Renal cortical epithelial cell (primary cell): ENCODE data around the gene ITGA6. TPM values are rescaled to one million over a fixed set of nuclear protein-coding genes. Genes with fewer than 3 reads are reported as not detected.

Experiments used
- DNase-seq: peaks from one replicate; pipeline ENCODE4 v3.0.0-alpha.2; 2011; ENCODE audit warnings: low read depth
- total RNA-seq: library from RNA; depleted of rRNA; stranded (reverse); fragments of >200 nt; gene quantifications from 2 replicates; pipeline ENCODE4 v1.2.3, GENCODE V29; 2014

ITGA6 gene
- total RNA-seq, 1 donor from 2014 or later: 16.6 TPM

- DNase-seq: peak; percentile 91
These were observed 13.4 kb downstream of the ITGA6 start for GRCh38 chr2:172440795-172441194.

GRCh38 chr2:172442072-172442895, 14.9 kb downstream of the ITGA6 start:
- peak; percentile 97 for DNase-seq

DNA sequence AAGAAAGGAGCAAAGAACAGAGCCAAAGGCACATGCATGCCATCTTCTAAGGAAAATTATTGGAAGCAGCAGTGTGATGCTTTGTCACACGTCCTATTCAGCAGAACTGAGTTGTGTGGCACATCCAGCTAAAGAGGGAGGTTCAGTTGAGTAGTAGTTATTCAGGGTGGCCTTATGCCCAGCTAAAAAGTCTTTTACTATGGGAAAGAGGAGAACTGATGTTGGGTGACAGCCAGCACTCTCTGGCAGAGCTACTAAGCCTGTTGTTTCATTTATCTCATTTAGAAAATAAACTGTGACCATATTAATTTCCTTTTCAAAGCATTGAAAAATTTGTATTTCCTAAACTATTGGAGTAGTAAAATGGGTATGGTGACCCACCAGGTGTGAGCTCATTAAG, 18.5 kb downstream of the ITGA6 start:
- DNase-seq: no peak

DNA sequence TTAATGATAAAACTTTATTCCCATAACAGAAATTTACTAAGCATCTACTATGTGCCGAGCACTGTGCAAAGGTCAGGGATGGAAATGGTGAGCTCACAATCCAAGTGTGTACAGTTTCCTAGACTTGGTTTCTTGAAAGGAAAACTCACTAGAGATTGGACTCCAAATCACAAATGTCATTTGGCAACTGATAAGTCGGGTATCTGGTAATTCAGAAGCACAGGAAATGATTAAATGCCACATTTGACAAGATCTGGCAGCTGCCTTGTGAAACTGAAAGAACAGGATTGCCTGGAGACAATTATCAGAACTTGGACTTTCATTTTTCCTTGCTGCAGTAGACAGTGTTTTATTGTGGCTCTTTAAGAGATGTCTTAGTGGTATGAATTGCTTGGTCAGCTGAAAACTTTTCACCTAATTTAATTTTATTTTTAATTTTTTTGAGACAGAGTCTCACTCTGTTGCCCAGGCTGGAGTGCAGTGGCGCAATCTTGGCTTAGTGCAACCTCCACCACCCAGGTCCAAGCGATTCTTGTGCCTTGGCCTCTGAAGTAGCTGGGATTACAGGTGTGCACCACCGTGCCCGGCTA, 19.2 kb downstream of the ITGA6 start:
- no peak for DNase-seq

DNA sequence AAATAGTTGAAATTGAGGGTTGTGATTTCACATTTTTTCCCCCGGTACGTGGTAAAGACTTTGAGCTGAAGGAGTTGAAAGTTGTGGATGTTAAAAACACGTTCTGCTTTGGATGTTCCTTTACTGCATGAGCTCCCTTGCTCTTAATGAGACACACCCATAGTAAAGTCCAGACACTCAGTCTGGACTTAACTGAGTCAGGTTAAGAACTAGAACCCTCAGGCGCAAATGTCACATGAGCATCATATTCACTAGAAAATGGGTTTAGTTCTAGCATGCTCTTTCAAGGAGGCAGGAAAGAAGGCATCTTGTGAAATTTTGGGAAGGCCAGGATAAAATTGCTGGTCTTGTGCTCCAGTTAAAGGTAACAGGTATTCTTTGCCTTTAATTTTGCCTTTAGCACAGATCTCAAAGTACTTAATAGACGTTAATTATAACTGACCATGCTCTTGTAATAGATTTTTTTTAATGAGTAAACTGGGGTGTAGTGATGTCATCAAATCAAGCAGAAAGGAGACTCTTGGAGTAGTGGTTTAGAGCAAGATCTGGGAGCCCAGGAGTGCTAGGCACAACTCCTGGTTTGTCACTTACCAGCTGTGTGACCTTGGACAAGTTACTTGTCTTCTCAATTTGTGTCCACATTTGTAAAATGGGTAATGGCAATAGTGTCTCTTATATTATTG, 20.6 kb downstream of the ITGA6 start:
- no peak for DNase-seq

DNA sequence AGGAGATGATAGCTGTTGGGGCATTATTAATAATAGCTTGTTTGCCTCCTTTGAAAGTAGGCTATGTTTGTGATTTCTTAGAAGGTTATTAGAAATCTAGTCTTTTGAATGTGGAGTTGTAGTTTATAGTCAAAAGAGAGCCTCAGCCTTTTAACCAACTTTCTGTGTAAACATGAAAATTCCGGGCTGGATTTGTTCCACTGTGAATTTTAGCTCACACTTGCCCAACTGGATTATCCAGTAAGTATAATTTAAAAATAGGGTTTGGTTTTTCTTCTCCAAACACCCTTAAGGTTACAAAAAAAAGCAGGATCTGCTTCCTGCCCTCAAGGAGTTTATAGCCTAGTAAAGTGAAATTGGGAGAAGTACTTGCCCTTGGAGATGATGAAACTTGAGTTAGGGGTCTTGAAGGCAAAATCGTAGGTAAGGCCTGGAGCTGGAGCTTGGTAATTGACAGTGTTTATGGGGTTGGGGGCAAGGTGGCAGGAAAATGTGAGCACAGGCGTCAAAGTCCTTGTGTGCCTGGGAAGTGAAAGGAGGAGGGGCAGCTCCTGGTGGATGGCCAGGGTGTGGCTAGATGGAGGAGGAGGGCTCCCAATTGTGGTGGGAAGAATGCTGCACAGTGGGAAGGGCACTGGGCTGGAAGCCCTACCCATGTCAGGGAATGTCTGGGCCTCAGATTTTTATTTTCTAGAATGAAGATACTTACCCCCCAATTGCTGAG, 21.3 kb downstream of the ITGA6 start:
- no peak for DNase-seq

- DNase-seq: no peak
These were observed 22.6 kb downstream of the ITGA6 start for GRCh38 chr2:172449911-172450550.

GRCh38 chr2:172451923-172452322, 24.5 kb downstream of the ITGA6 start:
- DNase-seq: no peak

- DNase-seq: peak; percentile 58
These were observed 25.5 kb downstream of the ITGA6 start for GRCh38 chr2:172452845-172453244.

DNA sequence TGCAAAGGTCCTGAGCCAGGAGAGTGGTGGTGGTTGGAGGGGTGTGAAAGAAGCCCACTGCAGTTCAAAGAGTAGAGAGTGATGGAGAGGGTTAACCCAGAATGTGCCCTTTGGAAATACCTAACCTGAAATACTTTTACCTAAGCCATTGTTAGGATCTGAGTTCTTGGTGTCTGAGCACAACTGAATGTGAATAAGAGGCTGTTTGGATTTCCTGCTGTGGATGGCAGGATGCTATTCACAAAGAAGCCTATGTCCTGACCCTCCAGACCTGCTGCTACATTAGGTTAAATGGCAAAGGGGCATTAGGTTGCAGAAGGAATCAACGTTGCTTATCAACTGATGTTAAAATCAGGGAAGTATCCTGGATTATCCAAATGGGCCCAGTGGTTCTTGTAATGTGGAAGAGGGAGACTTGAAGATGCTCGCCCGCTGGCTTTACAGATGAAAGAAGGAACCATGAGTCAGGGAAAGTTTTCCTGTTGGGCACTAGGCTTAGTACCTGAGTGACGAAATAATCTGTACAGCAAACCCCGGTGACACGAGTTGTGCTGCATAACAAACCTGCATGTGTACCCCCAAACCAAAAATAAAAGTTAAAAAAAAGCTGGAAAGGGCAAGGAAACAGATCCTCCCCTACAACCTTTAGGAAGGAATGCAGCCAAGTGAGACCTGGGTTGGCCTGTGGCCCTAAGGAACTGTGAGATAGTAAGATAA, 27.2 kb downstream of the ITGA6 start:
- DNase-seq: no peak

GRCh38 chr2:172455121-172455515, 27.7 kb downstream of the ITGA6 start:
- peak; percentile 68 for DNase-seq

GRCh38 chr2:172456002-172456401, 28.6 kb downstream of the ITGA6 start:
- DNase-seq: no peak

DNA sequence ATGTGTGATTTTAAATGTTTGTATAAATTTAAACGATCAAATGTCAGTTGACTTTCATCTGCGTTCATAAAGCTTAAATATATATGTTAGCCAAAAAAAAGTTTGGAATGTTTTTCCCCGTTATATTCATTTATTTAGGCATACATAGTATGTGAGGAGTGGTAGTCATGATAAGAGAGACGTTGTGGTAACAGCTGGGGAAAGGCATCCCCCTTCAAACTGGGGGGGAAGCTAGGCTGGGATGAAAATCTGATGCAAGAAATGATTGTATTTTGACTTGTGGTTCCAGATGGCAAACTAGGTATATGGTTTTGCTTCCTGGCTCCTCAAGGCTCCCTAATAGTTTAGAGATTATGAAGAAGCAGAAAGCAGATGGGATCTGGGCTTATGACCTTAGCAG, 30.1 kb downstream of the ITGA6 start:
- no peak for DNase-seq

DNA sequence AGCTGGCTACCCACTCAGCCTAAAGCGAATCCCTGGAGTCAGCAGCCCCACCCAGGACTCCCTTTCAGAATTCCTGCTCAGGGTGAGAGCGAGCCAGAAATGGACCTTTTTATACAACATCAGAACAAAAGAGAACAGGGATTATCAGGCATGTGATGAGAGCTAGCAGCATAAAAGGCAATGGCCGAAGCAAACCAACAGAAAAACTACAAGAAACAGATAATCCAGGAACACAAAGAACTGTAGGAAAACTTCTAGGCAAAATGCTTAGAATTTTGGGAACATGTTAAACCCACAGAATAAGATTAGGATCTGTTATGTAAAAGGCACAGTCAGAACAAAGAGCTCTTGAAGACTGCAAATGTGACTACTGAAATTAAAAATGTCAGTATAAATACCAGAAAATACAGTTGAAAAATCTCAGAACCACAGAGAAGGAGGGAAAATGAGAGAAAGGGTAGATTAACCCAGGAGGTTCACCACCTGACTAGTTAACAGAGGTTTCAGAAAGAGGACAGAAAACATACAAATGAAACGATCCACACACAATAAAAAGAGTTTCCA, 31.3 kb downstream of the ITGA6 start:
- no peak for DNase-seq

DNA sequence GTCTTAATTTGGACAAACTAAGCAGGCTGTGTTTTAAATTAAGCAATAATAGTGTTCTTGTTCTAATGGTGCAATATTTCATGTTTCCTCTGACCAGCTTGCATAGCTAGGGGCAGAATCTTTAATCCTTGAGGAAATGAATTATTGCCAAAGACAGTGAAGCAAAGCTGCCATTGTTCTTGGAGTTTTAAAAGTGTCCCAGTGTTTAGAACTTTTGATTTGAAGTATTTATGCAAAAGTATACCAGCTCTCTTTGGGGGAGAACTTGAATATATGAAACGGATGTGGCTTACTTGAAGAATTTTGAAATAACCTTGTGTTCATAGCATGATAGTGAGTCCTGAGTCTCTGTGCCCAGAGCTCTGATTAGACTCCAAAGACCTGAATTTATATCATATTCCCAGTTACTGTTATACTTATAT, 33.4 kb downstream of the ITGA6 start:
- no peak for DNase-seq

- no peak for DNase-seq
These were observed 34.4 kb downstream of the ITGA6 start for GRCh38 chr2:172461591-172462372.

- DNase-seq: no peak
These were observed 35.0 kb downstream of the ITGA6 start for GRCh38 chr2:172462373-172462848.

DNA sequence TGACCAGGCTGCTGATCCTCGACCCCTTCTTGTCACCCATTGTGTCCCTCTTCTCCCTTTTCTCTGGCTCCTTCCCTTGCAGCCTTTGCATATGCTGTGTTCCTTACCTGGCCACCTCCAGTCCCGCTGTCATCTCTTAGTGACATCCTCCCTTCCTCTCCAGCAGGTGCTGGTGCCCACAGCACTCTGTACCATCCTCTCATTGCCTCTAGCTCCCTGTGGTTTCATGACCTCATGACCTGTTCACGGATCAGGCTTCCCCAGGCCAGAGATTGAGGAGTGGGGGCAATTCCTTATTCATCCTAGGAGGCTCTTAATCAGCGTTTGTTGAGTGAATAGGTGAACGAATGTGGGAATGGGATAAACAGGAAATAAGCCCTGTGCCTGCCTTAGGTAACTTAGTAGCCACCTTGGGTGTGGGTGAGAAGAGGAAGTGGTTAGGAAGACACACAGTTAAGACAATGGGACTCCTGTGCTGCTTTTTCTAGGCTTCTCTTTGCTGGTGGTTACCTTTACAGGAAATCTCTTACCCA, 35.5 kb downstream of the ITGA6 start:
- no peak for DNase-seq

DNA sequence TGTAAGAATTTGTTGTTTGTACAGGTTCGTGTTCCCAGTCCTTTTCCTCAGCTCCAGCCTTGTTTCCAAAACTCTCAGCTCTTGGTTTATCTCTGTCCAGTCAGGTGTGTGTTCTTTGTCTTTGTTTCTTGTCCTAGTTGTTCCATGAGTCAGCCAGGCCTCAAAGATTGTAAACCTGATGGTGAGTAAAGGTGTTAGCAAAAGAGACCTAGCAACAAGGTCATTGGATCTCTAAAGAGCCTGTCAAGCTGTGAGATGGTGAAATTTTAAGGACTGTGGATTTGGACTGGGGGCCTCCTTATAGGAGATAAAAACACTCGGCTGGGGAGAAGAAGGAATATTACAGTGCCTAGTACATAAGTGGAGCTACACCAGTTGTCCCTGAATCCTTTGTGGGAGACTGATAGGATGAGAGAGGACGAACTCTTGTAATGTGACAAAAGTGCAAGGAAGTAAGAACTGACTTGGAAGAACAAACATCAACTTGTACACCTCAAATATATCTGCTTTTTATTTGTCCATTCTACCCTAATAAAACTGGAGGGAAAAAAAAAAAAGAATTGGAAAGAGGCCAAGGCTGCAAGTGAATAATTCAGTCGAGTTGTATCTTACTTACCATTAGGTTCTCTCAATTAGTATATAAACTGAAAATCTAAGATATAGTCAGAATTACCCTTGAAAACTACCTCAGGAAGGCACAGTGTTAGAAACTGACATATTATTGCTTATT, 37.2 kb downstream of the ITGA6 start:
- peak; percentile 62 for DNase-seq
